Heart right ventricle (tissue), 16 donors: ENCODE data around the gene PDS5B. TPM values are rescaled to one million over a fixed set of nuclear protein-coding genes. Genes with fewer than 3 reads are reported as not detected.

Experiments used
- ATAC-seq, 8 donors: fragments of 200-7000 bp; cut with Tn5 transposase; one replicate each; pipeline ENCODE4 v1.9.1; 2020; ENCODE audit warnings: mild to moderate bottlenecking in 8 of 8, moderate library complexity in 8 of 8, moderate number of reproducible peaks in 1 of 8
- DNase-seq, 2 donors: peaks; one replicate each; pipeline ENCODE4 v3.0.0-alpha.2; 2020
- H3K27ac ChIP-seq, 10 donors: fragments of 200-600 bp; sonication (generic) in 2 of 10; one replicate each; pipeline versions ENCODE4 v1.5.0 to v1.8.0; 2020 to 2022; ENCODE audit warnings: mild to moderate bottlenecking in 3 of 10
- H3K27me3 ChIP-seq, 7 donors: fragments of 200-600 bp; one replicate each; pipeline ENCODE4 v1.8.0; 2021 to 2022; ENCODE audit warnings: mild to moderate bottlenecking in 2 of 7
- H3K36me3 ChIP-seq, 9 donors: fragments of 200-600 bp; sonication (generic) in 1 of 9; one replicate each; pipeline versions ENCODE4 v1.5.0 to v1.8.0; 2020 to 2022; ENCODE audit warnings: mild to moderate bottlenecking in 2 of 9
- H3K4me1 ChIP-seq, 9 donors: fragments of 200-600 bp; sonication (generic) in 1 of 9; one replicate each; pipeline versions ENCODE4 v1.5.0 to v1.8.0; 2020 to 2022; ENCODE audit warnings: mild to moderate bottlenecking in 4 of 9
- H3K4me3 ChIP-seq, 10 donors: fragments of 200-600 bp; sonication (generic) in 2 of 10; one replicate each; pipeline versions ENCODE4 v1.5.0 to v1.8.0; 2020 to 2022; ENCODE audit warnings: mild to moderate bottlenecking in 7 of 10, moderate library complexity in 2 of 10
- H3K9me3 ChIP-seq, 11 donors: fragments of 200-600 bp in 10 of 11; sonication (generic) in 2 of 11; one replicate each; pipeline versions ENCODE4 v1.5.0 to v1.8.0; 2013 to 2022; ENCODE audit warnings: mild to moderate bottlenecking in 2 of 11, control low read depth in 1 of 11, moderate library complexity in 1 of 11
- WGBS, 2 donors: extraction: QIAGEN DNeasy Blood & Tissue Kit; methylation state at CpG; one replicate each; pipeline ENCODE4 v1.1.7; 2013; ENCODE audit warnings: inconsistent platforms in 1 of 2; 5-methylcytosine and 5-hydroxymethylcytosine counted together
- intact Hi-C, 10 donors: fragments of 100-400 bp; cut with DNase I; formaldehyde crosslinking; loops; one replicate each; pipeline versions ENCODE4 v1.11.1 to v1.14.2; 2022
- polyA plus RNA-seq, 2 donors: library from polyadenylated mRNA; stranded (reverse); fragments of 200-250 nt; gene quantifications; one replicate each; pipeline ENCODE4 v1.2.3, GENCODE V29; 2013
- total RNA-seq, 10 donors: library from RNA; stranded (reverse); fragmentation: NEBNext Ultra II Directional in 3 of 10; extraction: Animal tissue kit (Norgen Biotek cat#: 25700) in 3 of 10; gene quantifications; one replicate each; pipeline versions ENCODE4 v1.2.1 to v1.2.4, GENCODE V29; 2021 to 2023
- TF ChIP-seq, protein P1 (sequence below), 9 donors: fragments of 200-600 bp; sonication (generic) in 2 of 9; IDR thresholded peaks; one replicate each; pipeline versions ENCODE4 v1.5.0 to v1.8.0; 2021 to 2022; ENCODE audit warnings: antibody characterized with exemption in 9 of 9, mild to moderate bottlenecking in 5 of 9, moderate library complexity in 1 of 9
- donor health status: Arrhythmogenic right ventricular cardiomyopathy.
- donor health status: ischemic (EF 13 %, LVEDD 7.1; RV severe dilation, severe dysfunction).
- donor health status: healthy with polysubstance abuse.
- donor health status: DM: no; HTN: yes; CAD: no.
- donor health status: DM: no; HTN: no; CAD: no.
- donor health status: ischemic (EF 25% LVEDD 6.9; RV normal size, moderate dysfunction).
- donor health status: ischemic (EF 25% LVEDD 5.7; RV mildly dilated, moderate dysfunction).
- donor health status: healthy.
- donor health status: DM: yes; HTN: yes; CAD: no.
- donor health status: Ischemic cardiomyopathy.
- donor health status: ischemic (EF 35%, LVEDD 5.7; RV mildly dilated, moderate dysfunction).
- donor health status: nonischemic (EF 11% LVEDD 7.7; RV severe dilation, severe dysfunction).
- donor health status: DM: yes; HTN: yes; CAD: no.
- donor health status: PGD.
- donor health status: ischemic (EF 29% LVEDD 5.4; RV normal size, mild dysfunction).
- donor health status: nonischemic (EF 23%, LVEDD 6.1; RV moderate dilation, normal function).

Gene PDS5B
- total and polyA plus RNA-seq, 12 donors: 5.6 to 29.6 (median 19.9) TPM

DNA sequence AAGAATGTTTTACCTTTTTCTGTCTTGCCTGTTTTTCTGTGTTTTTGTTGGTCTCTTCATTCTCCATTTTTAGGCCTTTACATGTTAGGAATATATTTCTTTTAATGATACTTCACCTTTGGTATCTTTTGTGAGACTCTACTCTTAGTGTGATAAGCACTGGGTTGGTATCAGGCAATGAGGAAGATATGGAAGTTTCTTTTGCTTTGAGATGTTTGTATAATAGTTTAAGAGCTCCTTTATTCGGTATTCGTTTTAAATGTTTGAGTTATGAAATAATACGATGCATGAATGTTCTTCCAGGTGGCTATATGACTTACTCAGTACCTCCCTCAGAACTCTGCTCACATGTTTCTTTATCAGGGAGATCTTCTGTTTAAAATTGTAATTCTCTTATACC is 144.8 kb downstream of the PDS5B start:
- Histone ChIP-seq H3K4me3 (no peak overlapping the region), H3K27ac (peak overlapping the region in 2 of 10 donors; percentile 0 to 13), H3K36me3 (peaks cover 0 to 6% (median 0%) of the 10 kb centered on the region in 9 donors), H3K9me3 (peaks cover 0 to 14% (median 0%) of the 10 kb centered on the region in 11 donors), H3K27me3 (no peaks in the 10 kb centered on the region), H3K4me1 (peaks cover 0 to 41% (median 21%) of the 10 kb centered on the region in 9 donors)
- TF ChIP-seq, protein P1, sequence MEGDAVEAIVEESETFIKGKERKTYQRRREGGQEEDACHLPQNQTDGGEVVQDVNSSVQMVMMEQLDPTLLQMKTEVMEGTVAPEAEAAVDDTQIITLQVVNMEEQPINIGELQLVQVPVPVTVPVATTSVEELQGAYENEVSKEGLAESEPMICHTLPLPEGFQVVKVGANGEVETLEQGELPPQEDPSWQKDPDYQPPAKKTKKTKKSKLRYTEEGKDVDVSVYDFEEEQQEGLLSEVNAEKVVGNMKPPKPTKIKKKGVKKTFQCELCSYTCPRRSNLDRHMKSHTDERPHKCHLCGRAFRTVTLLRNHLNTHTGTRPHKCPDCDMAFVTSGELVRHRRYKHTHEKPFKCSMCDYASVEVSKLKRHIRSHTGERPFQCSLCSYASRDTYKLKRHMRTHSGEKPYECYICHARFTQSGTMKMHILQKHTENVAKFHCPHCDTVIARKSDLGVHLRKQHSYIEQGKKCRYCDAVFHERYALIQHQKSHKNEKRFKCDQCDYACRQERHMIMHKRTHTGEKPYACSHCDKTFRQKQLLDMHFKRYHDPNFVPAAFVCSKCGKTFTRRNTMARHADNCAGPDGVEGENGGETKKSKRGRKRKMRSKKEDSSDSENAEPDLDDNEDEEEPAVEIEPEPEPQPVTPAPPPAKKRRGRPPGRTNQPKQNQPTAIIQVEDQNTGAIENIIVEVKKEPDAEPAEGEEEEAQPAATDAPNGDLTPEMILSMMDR (IDR thresholded peaks at IDR 0.05): no peak
- WGBS, 2 donors: 84 to 93% methylated on average over 3 of the region's 3 CpGs
- intact Hi-C loops: loop anchor here in 2 of 10 donors (10.0 kb wide), 2 partner anchors 284 to 804 kb away; partner anchors contain the start of gene KL (in 1 of the 2)
- ATAC-seq: no peak
- DNase-seq: no peak

DNA sequence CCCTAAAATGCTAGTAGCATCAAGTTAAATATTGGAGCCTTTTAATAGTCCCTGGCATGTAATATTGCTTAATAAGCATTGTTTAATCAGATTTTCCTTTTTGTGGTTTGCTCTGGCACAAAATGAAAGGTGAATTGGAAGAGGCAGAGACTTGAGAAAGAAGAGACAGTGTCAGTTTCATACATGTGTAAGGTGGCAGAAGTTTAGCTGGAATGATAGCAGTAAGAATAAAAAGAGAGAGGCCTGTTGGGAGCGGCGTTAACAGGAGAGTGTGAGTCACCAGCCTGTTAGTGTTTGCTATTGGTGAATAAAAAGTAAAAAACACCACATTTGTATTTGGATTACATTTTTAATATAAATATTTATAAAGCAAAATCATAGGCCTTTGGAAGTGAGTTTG is 145.3 kb downstream of the PDS5B start:
- 63 to 76% methylated on average over 2 of the region's 2 CpGs for WGBS, 2 donors
- peak in 1 of 8 donors; percentile 65 for ATAC-seq
- TF ChIP-seq, protein P1 (IDR thresholded peaks at IDR 0.05): no peak
- Histone ChIP-seq H3K9me3 (peaks cover 0 to 14% (median 0%) of the 10 kb centered on the region in 11 donors), H3K4me3 (no peak overlapping the region), H3K4me1 (peaks cover 0 to 42% (median 23%) of the 10 kb centered on the region in 9 donors), H3K36me3 (peaks cover 0 to 6% (median 0%) of the 10 kb centered on the region in 9 donors), H3K27me3 (no peaks in the 10 kb centered on the region), H3K27ac (peak overlapping the region in 2 of 10 donors; percentile 0 to 13)
- no peak for DNase-seq
- intact Hi-C loops: loop anchor here in 2 of 10 donors (10.0 kb wide), 2 partner anchors 283 to 803 kb away; partner anchors contain the start of gene KL (in 1 of the 2)

DNA sequence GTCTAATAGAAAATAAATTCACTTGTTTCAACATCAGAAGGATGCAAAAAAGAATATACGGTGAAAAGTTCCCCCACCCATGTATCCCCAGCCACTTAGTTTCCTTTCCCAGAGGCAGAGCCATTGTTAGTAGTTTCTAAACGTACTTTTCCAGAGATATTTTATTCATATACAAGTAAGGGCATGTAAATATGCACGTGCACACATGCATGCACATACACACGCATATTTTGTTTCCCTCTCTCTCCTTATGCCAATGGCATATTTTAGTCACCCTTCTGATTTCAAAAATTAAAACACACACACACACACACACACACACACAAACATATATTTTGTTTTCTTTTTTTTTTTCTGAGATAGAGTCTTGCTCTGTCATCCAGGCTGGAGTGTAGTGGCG is 147.4 kb downstream of the PDS5B start:
- 73 to 82% methylated on average over 5 of the region's 5 CpGs for WGBS, 2 donors
- Histone ChIP-seq H3K27ac (peak overlapping the region in 1 of 10 donors; percentile 9), H3K4me1 (peaks cover 0 to 43% (median 28%) of the 10 kb centered on the region in 9 donors), H3K36me3 (peaks cover 0 to 6% (median 0%) of the 10 kb centered on the region in 9 donors), H3K27me3 (no peaks in the 10 kb centered on the region), H3K9me3 (peaks cover 0 to 14% (median 0%) of the 10 kb centered on the region in 11 donors), H3K4me3 (no peak overlapping the region)
- DNase-seq: no peak
- intact Hi-C loops: loop anchor here in 2 of 10 donors (10.0 kb wide), 2 partner anchors 281 to 801 kb away; partner anchors contain the start of gene KL (in 1 of the 2)
- ATAC-seq: no peak
- TF ChIP-seq, protein P1 (IDR thresholded peaks at IDR 0.05): no peak

DNA sequence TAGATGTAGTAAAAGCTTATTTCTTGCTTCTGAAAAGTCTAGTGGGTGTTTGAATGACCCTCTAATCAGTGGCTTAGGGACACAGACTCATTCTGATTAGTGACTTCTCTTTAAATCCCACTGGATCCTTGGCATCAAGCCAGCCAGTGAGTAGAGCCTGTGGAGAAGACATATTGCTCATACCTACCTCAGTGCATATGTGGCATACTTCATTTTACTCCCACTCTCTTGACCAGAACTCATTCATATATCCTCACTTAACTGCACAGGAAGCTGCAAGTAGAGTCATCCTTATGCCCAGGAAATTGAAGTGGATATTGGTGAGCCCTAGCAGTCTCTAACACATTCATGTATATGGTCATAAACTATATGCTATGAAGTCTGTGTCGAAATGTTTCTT is 148.3 kb downstream of the PDS5B start:
- Histone ChIP-seq H3K27me3 (no peaks in the 10 kb centered on the region), H3K4me1 (peaks cover 0 to 43% (median 28%) of the 10 kb centered on the region in 9 donors), H3K27ac (no peak overlapping the region), H3K9me3 (peaks cover 0 to 9% (median 0%) of the 10 kb centered on the region in 11 donors), H3K36me3 (peaks cover 0 to 11% (median 0%) of the 10 kb centered on the region in 9 donors), H3K4me3 (no peak overlapping the region)
- WGBS, 2 donors: 96 to 99% methylated on average over 1 of the region's 1 CpG
- intact Hi-C loops: loop anchor here in 2 of 10 donors (10.0 kb wide), 2 partner anchors 280 to 800 kb away; partner anchors contain the start of gene KL (in 1 of the 2)
- TF ChIP-seq, protein P1 (IDR thresholded peaks at IDR 0.05): no peak
- DNase-seq: no peak
- no peak for ATAC-seq
